ENCODE results near the gene CDC42EP4.

Gene CDC42EP4, protein sequence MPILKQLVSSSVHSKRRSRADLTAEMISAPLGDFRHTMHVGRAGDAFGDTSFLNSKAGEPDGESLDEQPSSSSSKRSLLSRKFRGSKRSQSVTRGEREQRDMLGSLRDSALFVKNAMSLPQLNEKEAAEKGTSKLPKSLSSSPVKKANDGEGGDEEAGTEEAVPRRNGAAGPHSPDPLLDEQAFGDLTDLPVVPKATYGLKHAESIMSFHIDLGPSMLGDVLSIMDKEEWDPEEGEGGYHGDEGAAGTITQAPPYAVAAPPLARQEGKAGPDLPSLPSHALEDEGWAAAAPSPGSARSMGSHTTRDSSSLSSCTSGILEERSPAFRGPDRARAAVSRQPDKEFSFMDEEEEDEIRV

DNA sequence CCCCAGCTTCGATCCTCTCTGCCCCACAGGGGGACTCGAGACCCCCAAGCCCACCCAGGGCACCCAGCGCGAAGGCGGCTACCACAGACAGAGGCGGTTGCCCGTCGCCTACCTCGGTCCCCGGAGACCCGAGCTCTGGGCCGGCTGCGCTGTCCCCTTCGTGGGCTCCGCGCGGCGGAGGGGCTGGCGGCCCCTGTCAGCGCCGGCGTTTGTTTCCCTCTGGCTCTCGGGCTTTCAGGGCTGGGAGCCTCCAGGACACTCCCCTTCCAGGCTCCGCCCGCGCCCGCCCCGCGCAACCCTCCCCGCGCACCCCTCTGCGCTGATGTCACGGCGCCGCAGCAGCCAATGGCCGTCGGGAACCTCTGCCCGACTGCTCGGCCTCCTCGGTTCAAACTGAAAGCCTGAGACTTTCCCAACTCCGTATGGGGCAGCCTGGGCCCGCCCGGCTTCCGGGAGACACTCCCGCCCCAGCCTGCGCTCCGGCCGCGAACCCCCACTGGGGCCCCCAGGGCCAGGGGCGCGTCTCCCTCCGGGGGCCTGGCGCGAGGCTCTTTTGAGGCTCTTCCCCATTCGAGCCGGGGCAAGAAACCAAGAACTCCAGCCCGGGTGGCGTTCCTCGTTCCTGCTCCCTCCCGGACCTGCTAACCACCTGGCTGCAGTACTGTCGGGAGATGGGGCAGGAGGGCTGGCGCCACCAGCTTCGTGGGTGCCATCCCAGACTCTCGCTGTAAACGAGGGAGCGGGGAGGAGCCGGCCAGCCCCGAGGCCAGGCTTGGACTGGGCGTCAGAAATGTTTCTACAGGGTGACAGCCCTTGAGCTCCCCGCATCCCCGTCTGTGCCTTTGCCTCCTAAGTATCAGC lies at the start of gene CDC42EP4:
Gene CDC42EP4, minus strand, starts transcription at position 221 of the 861 bp plus-strand sequence. CDS start 25,501 bp downstream, outside the sequence.
- H3K9ac ChIP-seq (ENCODE audit: low read depth, low read length): 0 out of 2 replicates have a peak within 1 kb of the TSS, but pooled peaks have one; percentile 31
- H3K27me3 ChIP-seq (ENCODE audit: control insufficient read depth, insufficient read depth, low read length): peaks cover 8% of the 10 kb centered on the region
- H3K27ac ChIP-seq (ENCODE audit: low read depth, low read length): peak within 1 kb of the TSS; percentile 88
- H3K9me3 ChIP-seq (ENCODE audit: control insufficient read depth, insufficient read depth, low read length): no peaks in the 10 kb centered on the region
- peak within 1 kb of the TSS; percentile 89 for H3K4me3 ChIP-seq (ENCODE audit: low read depth, low read length)
- H3K36me3 ChIP-seq (ENCODE audit: control insufficient read depth, insufficient read depth, low read length): no peaks in the 10 kb centered on the region
- H3K4me1 ChIP-seq (ENCODE audit: control insufficient read depth, insufficient read depth, low read length): peaks cover 31% of the 10 kb centered on the region

DNA sequence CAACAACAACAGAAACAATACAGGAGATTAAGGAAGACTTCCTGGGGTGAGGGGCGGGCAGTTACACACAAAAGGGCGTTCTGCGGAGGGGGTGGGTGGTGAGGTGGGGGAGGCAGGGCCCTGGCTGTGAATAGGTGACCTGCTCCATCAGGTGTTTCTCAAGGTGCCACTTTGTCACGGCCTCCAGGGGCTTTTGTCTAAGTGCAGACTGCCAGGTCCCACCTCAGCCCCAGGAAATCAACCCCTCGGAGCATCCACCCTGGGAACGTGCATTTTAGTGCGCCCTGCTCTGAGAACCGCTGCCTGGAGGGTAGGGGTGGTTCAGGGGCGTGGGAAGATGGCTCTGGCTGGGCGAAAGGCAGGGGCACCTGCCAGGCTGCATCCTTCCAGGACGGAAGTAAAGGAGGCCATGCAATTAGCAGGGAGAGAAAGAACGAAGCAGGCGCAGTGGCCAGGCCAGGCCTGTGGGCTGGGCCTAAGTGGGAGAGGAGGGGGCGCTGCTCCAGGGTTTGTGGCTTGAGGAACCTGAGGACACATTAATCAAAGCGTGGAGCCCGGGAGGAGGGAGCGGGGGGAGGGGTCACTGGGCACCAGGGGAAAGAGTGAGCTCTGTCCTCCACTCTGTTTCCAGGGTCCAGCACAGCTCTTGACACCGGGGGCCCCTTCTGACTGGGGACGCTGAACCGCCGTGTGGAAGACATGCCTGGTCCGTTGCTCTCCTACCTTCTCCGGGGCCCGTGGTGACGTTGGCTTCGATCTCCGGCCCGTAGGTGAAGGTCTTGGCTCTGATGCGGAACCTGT lies 49.4 kb upstream of the CDC42EP4 start:
- Histone ChIP-seq H3K27me3 (ENCODE audit: control insufficient read depth, insufficient read depth, low read length) (no peaks in the 10 kb centered on the region; the same call in 1 of the 2 replicates), H3K4me3 (ENCODE audit: low read depth, low read length) (peak overlapping the region; percentile 31; the same call in 1 of the 2 replicates), H3K9me3 (ENCODE audit: control insufficient read depth, insufficient read depth, low read length) (no peaks in the 10 kb centered on the region), H3K36me3 (ENCODE audit: control insufficient read depth, insufficient read depth, low read length) (no peaks in the 10 kb centered on the region), H3K4me1 (ENCODE audit: control insufficient read depth, insufficient read depth, low read length) (peaks cover 46% of the 10 kb centered on the region), H3K9ac (ENCODE audit: low read depth, low read length) (peak overlapping the region; percentile 64), H3K27ac (ENCODE audit: low read depth, low read length) (peak overlapping the region; percentile 84)

DNA sequence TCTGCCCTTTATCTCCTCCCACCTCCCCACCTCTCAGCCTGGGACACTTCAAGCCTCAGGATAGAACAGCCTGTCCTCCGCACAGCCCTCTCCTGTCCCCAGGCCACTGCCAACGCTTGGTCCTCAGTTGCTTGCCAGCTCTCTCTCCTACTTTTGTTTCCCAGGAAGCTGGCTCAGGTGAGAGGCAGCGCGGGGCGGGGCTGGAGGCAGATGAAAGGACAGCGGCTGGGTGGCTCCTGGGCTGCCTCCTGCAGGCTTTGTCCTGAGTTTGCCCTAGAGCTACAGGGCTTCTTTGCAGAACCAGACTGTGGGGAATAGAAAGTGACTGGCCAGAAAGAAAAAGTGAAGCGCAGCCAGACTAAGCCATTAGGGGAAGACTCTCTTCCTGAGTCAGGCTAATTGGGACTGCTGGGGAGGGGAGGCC lies 48.2 kb upstream of the CDC42EP4 start:
- H3K36me3 ChIP-seq (ENCODE audit: control insufficient read depth, insufficient read depth, low read length): no peaks in the 10 kb centered on the region
- H3K27me3 ChIP-seq (ENCODE audit: control insufficient read depth, insufficient read depth, low read length): no peaks in the 10 kb centered on the region; the same call in 1 of the 2 replicates
- peaks cover 39% of the 10 kb centered on the region for H3K4me1 ChIP-seq (ENCODE audit: control insufficient read depth, insufficient read depth, low read length)
- no peak overlapping the region for H3K9ac ChIP-seq (ENCODE audit: low read depth, low read length)
- H3K9me3 ChIP-seq (ENCODE audit: control insufficient read depth, insufficient read depth, low read length): no peaks in the 10 kb centered on the region
- peak overlapping the region; percentile 63 for H3K27ac ChIP-seq (ENCODE audit: low read depth, low read length)
- peak overlapping the region; percentile 17; the same call in 1 of the 2 replicates for H3K4me3 ChIP-seq (ENCODE audit: low read depth, low read length)

DNA sequence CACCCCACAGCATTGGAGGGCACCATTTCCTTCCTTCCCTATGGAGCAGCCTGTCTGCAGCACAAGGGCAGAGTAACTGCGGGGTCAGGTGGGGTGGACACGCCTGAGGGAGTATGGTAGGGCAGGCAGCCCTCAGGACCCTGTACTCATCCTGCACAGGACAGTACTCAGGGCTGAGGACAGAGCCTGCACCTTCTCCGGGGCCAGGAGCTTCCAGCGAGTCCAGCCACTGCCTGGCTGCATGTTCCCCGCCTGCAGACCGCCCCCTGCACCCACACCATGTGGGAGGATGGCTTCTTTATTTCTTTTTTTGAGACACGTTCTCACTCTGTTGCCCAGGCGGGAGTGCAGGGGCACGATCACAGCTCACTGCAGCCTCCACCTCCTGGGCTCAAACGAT lies 47.6 kb upstream of the CDC42EP4 start:
- Histone ChIP-seq H3K27me3 (ENCODE audit: control insufficient read depth, insufficient read depth, low read length) (no peaks in the 10 kb centered on the region; the same call in 1 of the 2 replicates), H3K27ac (ENCODE audit: low read depth, low read length) (no peak overlapping the region), H3K9ac (ENCODE audit: low read depth, low read length) (no peak overlapping the region), H3K9me3 (ENCODE audit: control insufficient read depth, insufficient read depth, low read length) (no peaks in the 10 kb centered on the region), H3K36me3 (ENCODE audit: control insufficient read depth, insufficient read depth, low read length) (no peaks in the 10 kb centered on the region), H3K4me3 (ENCODE audit: low read depth, low read length) (no peak overlapping the region), H3K4me1 (ENCODE audit: control insufficient read depth, insufficient read depth, low read length) (peaks cover 39% of the 10 kb centered on the region)

DNA sequence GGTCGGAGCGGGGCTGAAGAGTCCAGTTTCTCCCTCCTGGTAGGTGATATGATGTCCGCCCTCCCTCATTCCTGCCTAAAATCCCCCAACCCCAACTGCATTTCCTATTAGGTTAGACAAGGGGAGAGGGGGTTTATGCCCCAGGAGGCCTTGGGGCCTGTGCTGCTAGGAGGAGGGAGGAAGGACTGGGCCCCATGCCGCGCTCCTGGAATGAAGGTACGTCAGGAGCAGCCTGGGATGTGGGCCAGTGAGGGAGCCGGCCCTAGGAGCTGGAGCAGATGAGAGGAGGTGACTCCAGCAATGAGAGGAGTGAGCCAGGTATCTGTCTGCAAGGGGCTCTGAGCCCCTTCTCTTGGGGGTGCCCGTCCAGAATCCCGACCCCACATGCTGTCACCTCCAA lies 46.9 kb upstream of the CDC42EP4 start:
- Histone ChIP-seq H3K4me3 (ENCODE audit: low read depth, low read length) (no peak overlapping the region), H3K9ac (ENCODE audit: low read depth, low read length) (no peak overlapping the region), H3K27ac (ENCODE audit: low read depth, low read length) (no peak overlapping the region), H3K27me3 (ENCODE audit: control insufficient read depth, insufficient read depth, low read length) (no peaks in the 10 kb centered on the region; the same call in 1 of the 2 replicates), H3K9me3 (ENCODE audit: control insufficient read depth, insufficient read depth, low read length) (no peaks in the 10 kb centered on the region), H3K4me1 (ENCODE audit: control insufficient read depth, insufficient read depth, low read length) (peaks cover 34% of the 10 kb centered on the region), H3K36me3 (ENCODE audit: control insufficient read depth, insufficient read depth, low read length) (no peaks in the 10 kb centered on the region)

DNA sequence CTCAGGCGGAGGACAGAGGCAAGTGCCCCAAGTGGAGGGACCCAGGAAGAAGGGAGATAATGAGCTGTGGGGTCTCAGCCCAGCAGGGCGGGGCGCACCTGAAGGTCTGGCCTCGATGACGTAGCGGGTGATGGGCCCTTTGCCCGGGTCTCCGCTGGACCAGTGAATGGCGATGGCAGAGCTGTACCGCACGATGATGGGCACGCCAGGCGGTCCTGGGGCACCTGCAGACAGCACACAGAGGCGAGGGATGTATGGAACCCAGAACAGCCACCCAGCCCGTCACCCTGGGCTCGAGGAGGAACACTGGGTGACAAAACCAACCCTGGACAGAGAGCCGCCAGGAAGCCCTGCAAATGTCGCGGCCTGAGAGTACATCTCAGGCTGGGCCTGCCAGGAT lies 46.2 kb upstream of the CDC42EP4 start:
- Histone ChIP-seq H3K36me3 (ENCODE audit: control insufficient read depth, insufficient read depth, low read length) (no peaks in the 10 kb centered on the region), H3K9ac (ENCODE audit: low read depth, low read length) (no peak overlapping the region), H3K27me3 (ENCODE audit: control insufficient read depth, insufficient read depth, low read length) (no peaks in the 10 kb centered on the region; the same call in 1 of the 2 replicates), H3K9me3 (ENCODE audit: control insufficient read depth, insufficient read depth, low read length) (no peaks in the 10 kb centered on the region), H3K27ac (ENCODE audit: low read depth, low read length) (no peak overlapping the region), H3K4me3 (ENCODE audit: low read depth, low read length) (no peak overlapping the region), H3K4me1 (ENCODE audit: control insufficient read depth, insufficient read depth, low read length) (peaks cover 30% of the 10 kb centered on the region)

DNA sequence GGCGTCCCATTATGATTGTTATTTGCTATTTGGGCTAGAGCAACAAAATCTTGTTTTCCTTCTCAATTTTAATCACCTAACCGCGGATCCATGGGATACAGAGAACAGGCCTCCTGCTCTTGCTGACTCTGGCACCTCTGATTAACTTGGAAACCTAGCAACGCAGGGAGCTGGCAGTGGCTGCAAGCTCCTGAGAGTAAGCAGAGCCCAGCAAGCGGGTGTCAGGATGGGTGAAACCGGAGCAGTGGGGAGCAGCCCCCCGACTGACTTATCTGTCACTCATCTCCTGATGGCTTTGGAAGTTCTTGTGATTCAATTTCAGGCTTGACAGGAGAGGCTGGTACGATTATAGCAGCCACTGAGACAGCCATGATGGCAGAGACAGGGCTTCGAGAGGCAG lies 45.5 kb upstream of the CDC42EP4 start:
- Histone ChIP-seq H3K9ac (ENCODE audit: low read depth, low read length) (no peak overlapping the region), H3K4me1 (ENCODE audit: control insufficient read depth, insufficient read depth, low read length) (peaks cover 26% of the 10 kb centered on the region)

DNA sequence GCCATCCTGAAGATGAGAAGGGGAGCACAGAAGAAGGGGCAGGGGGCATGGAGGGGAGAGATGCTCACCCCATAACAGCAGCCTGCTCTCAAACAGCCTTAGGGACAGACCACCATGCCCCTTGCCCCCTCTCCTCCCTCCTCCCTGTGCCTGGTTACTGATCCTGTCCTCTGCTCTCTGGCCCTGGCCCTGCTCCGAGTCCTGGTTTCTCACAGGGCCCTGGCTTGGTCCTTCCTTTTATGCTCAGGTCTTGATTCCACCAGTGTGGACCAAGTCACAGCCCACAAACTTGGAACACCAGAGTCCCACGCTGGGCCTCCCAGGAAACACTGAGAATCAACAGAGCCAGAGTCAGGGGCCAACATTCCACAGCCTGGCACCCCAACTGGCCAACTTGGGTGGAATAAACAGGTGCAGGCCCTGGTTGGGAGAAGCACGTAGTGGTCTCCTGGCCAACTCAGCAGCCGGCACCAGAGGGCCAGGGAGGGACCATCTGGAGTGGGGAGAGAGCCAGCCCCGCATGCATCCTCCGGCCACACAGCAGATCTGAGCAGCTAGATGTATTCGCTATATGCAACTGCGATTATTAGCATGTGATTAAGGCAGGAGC lies 44.9 kb upstream of the CDC42EP4 start:
- no peak overlapping the region for H3K27ac ChIP-seq (ENCODE audit: low read depth, low read length)
- no peaks in the 10 kb centered on the region for H3K9me3 ChIP-seq (ENCODE audit: control insufficient read depth, insufficient read depth, low read length)
- H3K9ac ChIP-seq (ENCODE audit: low read depth, low read length): no peak overlapping the region
- H3K27me3 ChIP-seq (ENCODE audit: control insufficient read depth, insufficient read depth, low read length): no peaks in the 10 kb centered on the region
- H3K4me1 ChIP-seq (ENCODE audit: control insufficient read depth, insufficient read depth, low read length): peaks cover 20% of the 10 kb centered on the region
- no peak overlapping the region for H3K4me3 ChIP-seq (ENCODE audit: low read depth, low read length)
- H3K36me3 ChIP-seq (ENCODE audit: control insufficient read depth, insufficient read depth, low read length): no peaks in the 10 kb centered on the region

More for the DNA sequence above, 45.5 kb upstream of the CDC42EP4 start:
- no peak overlapping the region for H3K4me3 ChIP-seq (ENCODE audit: low read depth, low read length)
- no peaks in the 10 kb centered on the region; the same call in 1 of the 2 replicates for H3K27me3 ChIP-seq (ENCODE audit: control insufficient read depth, insufficient read depth, low read length)
- no peak overlapping the region for H3K27ac ChIP-seq (ENCODE audit: low read depth, low read length)
- no peaks in the 10 kb centered on the region for H3K9me3 ChIP-seq (ENCODE audit: control insufficient read depth, insufficient read depth, low read length)
- H3K36me3 ChIP-seq (ENCODE audit: control insufficient read depth, insufficient read depth, low read length): no peaks in the 10 kb centered on the region

DNA sequence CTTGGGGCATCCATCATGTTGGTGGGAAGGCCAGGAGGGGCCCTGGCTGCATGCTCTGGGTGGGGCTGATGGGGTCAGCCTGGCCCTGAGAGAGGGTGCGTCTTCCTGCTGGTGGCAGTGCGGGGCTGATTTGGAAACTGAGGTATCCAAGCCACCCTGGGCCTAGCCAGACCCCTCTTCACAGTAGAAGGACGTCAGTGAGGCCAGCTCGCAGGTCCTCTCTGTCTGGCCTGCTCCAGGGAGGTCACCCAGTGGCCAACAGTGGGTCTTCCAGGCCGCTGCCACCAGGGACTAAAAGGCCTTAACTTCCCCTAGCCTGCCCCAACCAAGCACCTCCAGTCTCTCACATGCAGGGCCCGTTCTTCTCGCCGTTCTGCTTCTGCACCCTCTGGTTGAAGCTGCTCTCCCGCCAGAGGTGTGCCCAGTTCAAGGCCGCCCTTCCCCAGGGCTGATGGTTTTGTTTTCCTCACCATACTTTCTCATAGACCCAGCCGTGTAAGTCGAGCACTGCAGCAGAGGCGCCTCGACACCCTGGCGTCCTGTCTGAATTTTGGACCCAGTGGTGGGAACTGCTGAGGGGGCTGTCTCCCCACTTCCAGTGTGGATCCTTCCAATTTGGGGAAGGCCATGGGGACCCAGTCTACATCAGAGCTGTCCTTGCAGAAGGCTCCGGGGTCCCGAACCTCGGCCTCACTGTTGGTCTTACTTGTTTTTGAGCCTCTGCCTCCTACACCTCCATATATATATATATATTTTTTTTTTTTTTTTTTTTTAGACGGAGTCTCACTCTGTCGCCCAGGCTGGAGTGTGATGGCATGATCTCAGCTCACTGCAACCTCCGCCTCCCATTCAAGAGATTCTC lies 42.9 kb upstream of the CDC42EP4 start:
- Histone ChIP-seq H3K4me3 (ENCODE audit: low read depth, low read length) (no peak overlapping the region), H3K27ac (ENCODE audit: low read depth, low read length) (no peak overlapping the region), H3K9ac (ENCODE audit: low read depth, low read length) (no peak overlapping the region), H3K9me3 (ENCODE audit: control insufficient read depth, insufficient read depth, low read length) (no peaks in the 10 kb centered on the region), H3K4me1 (ENCODE audit: control insufficient read depth, insufficient read depth, low read length) (peaks cover 3% of the 10 kb centered on the region; the same call in 1 of the 2 replicates), H3K27me3 (ENCODE audit: control insufficient read depth, insufficient read depth, low read length) (no peaks in the 10 kb centered on the region), H3K36me3 (ENCODE audit: control insufficient read depth, insufficient read depth, low read length) (no peaks in the 10 kb centered on the region)

Data from HUES48 (cell line).